K562 (cell line): ENCODE measurements around the gene SERINC3. TPM values are rescaled to one million over a fixed set of nuclear protein-coding genes. Genes with fewer than 3 reads are reported as not detected.
A peak's percentile ranks its signal among the peaks of the same experiment; 100 is the strongest.

Experiments used
- ARHGAP35 ChIP-seq: fragments of 450-650 bp; IDR thresholded peaks from 2 replicates; pipeline ENCODE4 v1.6.1; 2018; ENCODE audit not compliant: partially characterized antibody
- BCL6 ChIP-seq: fragments of 250-450 bp; sonication (Bioruptor Pico); IDR thresholded peaks from 2 replicates; pipeline ENCODE4 v1.4.0; 2020
- KDM1A ChIP-seq, 2 experiments: fragments of 450-650 bp; IDR thresholded peaks; 2 replicates each; pipeline ENCODE4 v1.6.1; 2016; ENCODE audit warnings: mild to moderate bottlenecking in 2 of 2
- MEIS2 ChIP-seq: fragments of 450-650 bp; IDR thresholded peaks from 2 replicates; pipeline ENCODE4 v1.6.1; 2014; ENCODE audit warnings: mild to moderate bottlenecking; ENCODE audit not compliant: partially characterized antibody
- PML ChIP-seq: IDR thresholded peaks from 2 replicates; pipeline ENCODE4 v1.6.1; 2012; ENCODE audit warnings: low read length, inconsistent platforms
- SAFB ChIP-seq: fragments of 200-400 bp; formaldehyde crosslinking; IDR thresholded peaks from 2 replicates; pipeline ENCODE4 v1.6.1; 2017; ENCODE audit warnings: low read depth, low read length, borderline replicate concordance
- TAF9B ChIP-seq: fragments of 450-650 bp; IDR thresholded peaks from 2 replicates; pipeline ENCODE4 v1.6.1; 2018; ENCODE audit warnings: mild to moderate bottlenecking; ENCODE audit not compliant: partially characterized antibody
- ZNF217 ChIP-seq: sonication (generic); formaldehyde crosslinking; IDR thresholded peaks from 2 replicates; pipeline ENCODE4 v1.8.0; 2022; ENCODE audit warnings: mild to moderate bottlenecking, missing genetic modification reagents
- ZNF311 ChIP-seq: fragments of 250-450 bp; sonication (Bioruptor Pico); IDR thresholded peaks from 2 replicates; pipeline ENCODE4 v1.4.0; 2020; ENCODE audit warnings: mild to moderate bottlenecking, moderate library complexity
- ZNF384 ChIP-seq: IDR thresholded peaks from 2 replicates; pipeline ENCODE4 v1.6.1; 2012; ENCODE audit warnings: low read depth, low read length, improper control_type of control experiment
- polyA plus RNA-seq, 8 experiments: library from polyadenylated mRNA; depleted of rRNA in 4 of 8; stranded (reverse) in 5 of 8; unstranded in 3 of 8; fragments of >200 nt; fragmentation: Nextera tagmentation in 2 of 8; fragmentation: Illumina TruSeq in 1 of 8; extraction: Ambion mirVana in 2 of 8; extraction: Trizol in 1 of 8; gene quantifications; 2 replicates each; pipeline versions ENCODE4 v1.2.1 to v1.2.3, GENCODE V29; 2011 to 2014; ENCODE audit warnings: inconsistent platforms in 1 of 8, missing spikeins in 1 of 8
- total RNA-seq, 7 experiments: library from RNA; depleted of rRNA in 6 of 7; stranded (reverse); fragments of >200 nt in 6 of 7; fragmentation: Illumina TruSeq in 2 of 7; extraction: Trizol in 2 of 7; gene quantifications; 2 replicates each; pipeline versions ENCODE4 v1.2.1 to v1.2.3, GENCODE V29; 2011 to 2021; ENCODE audit warnings: low replicate concordance in 1 of 7
- TF ChIP-seq, protein P1 (sequence below): sonication (generic); formaldehyde crosslinking; IDR thresholded peaks from 2 replicates; pipeline ENCODE4 v1.8.0; 2023; ENCODE audit warnings: mild to moderate bottlenecking, missing genetic modification reagents
- TF ChIP-seq, protein P2 (sequence below): fragments of 450-650 bp; IDR thresholded peaks from 2 replicates; pipeline ENCODE4 v1.6.1; 2018; ENCODE audit not compliant: partially characterized antibody
- TF ChIP-seq, protein P3 (sequence below): fragments of 450-650 bp; IDR thresholded peaks from 2 replicates; pipeline ENCODE4 v1.6.1; 2018; ENCODE audit warnings: mild to moderate bottlenecking, low read depth; ENCODE audit not compliant: partially characterized antibody
- TF ChIP-seq, protein P4 (sequence below), 2 experiments: IDR thresholded peaks in 1 of 2; conservative IDR thresholded peaks in 1 of 2; 2 replicates each; pipeline ENCODE4 v1.6.1; 2016; ENCODE audit warnings: low read depth in 2 of 2, mild to moderate bottlenecking in 1 of 2, missing compliant biosample characterization in 1 of 2, missing genetic modification characterization in 1 of 2, moderate library complexity in 1 of 2

Gene SERINC3
- total and polyA plus RNA-seq, 9 of the 15 experiments (the other 6 are each of a cell fraction or from before 2014, with no cell fraction given) = 24.7 to 107 (median 48.8) TPM

DNA sequence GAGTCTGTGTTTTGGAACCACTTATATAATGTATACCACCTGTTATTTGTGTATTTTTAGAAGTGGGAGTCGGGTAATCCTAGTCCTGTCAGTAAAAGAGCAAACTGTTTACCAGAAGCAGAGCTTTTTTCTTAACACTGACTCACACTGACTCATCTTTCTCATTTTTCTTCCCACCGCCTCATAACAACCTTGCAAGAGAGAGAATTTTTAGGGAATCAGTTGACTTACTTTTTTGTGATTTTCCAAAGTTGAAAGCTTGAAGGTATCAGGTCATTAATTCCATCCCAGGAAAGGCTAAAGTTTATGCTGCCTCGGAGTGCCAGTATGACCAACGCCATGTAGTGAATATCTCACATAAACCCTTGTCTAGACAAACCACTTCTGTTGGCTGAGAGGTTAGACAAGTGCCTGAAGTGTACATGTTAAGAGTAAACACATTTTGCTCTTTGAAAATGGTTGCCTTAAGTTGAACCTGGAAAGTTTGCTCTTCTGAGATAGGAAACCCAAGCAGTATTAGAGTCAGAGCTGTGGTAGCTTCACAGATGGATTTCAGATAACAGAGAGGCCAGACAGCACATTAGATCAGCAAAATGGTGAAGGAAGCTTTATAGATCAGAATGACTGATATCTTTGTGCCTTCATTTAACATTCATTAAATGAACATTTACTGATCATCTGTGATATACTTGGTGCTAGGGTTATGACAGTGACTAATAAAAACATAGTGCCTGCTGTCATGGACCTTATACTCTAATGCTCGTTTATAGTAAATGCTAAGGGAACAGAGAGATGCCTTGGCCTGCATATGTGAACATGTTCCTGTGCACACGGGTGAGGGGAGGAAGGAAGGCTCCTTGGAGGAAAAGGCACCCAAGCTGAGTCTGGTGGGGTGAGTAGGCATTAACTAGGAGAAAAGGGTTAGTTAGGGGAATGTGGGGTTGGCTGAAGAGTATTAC lies 31.4 kb upstream of the SERINC3 start (continued):
- TF ChIP-seq, protein P1, sequence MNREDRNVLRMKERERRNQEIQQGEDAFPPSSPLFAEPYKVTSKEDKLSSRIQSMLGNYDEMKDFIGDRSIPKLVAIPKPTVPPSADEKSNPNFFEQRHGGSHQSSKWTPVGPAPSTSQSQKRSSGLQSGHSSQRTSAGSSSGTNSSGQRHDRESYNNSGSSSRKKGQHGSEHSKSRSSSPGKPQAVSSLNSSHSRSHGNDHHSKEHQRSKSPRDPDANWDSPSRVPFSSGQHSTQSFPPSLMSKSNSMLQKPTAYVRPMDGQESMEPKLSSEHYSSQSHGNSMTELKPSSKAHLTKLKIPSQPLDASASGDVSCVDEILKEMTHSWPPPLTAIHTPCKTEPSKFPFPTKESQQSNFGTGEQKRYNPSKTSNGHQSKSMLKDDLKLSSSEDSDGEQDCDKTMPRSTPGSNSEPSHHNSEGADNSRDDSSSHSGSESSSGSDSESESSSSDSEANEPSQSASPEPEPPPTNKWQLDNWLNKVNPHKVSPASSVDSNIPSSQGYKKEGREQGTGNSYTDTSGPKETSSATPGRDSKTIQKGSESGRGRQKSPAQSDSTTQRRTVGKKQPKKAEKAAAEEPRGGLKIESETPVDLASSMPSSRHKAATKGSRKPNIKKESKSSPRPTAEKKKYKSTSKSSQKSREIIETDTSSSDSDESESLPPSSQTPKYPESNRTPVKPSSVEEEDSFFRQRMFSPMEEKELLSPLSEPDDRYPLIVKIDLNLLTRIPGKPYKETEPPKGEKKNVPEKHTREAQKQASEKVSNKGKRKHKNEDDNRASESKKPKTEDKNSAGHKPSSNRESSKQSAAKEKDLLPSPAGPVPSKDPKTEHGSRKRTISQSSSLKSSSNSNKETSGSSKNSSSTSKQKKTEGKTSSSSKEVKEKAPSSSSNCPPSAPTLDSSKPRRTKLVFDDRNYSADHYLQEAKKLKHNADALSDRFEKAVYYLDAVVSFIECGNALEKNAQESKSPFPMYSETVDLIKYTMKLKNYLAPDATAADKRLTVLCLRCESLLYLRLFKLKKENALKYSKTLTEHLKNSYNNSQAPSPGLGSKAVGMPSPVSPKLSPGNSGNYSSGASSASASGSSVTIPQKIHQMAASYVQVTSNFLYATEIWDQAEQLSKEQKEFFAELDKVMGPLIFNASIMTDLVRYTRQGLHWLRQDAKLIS (CRISPR knock-in tag) = no peak
- TF ChIP-seq ZNF384 (0 out of 2 replicates have a peak, but pooled peaks have one; percentile 25), MEIS2 (no peak), PML (no peak), ZNF217 (CRISPR knock-in tag) (no peak), KDM1A (IDR thresholded peaks at IDR 0.05) (peak; percentile 19 to 29; a peak in 2 of 4 replicates), ARHGAP35 (no peak), SAFB (no peak), ZNF311 (CRISPR knock-in tag) (no peak), TAF9B (no peak), BCL6 (CRISPR knock-in tag) (no peak)
- TF ChIP-seq, protein P2, sequence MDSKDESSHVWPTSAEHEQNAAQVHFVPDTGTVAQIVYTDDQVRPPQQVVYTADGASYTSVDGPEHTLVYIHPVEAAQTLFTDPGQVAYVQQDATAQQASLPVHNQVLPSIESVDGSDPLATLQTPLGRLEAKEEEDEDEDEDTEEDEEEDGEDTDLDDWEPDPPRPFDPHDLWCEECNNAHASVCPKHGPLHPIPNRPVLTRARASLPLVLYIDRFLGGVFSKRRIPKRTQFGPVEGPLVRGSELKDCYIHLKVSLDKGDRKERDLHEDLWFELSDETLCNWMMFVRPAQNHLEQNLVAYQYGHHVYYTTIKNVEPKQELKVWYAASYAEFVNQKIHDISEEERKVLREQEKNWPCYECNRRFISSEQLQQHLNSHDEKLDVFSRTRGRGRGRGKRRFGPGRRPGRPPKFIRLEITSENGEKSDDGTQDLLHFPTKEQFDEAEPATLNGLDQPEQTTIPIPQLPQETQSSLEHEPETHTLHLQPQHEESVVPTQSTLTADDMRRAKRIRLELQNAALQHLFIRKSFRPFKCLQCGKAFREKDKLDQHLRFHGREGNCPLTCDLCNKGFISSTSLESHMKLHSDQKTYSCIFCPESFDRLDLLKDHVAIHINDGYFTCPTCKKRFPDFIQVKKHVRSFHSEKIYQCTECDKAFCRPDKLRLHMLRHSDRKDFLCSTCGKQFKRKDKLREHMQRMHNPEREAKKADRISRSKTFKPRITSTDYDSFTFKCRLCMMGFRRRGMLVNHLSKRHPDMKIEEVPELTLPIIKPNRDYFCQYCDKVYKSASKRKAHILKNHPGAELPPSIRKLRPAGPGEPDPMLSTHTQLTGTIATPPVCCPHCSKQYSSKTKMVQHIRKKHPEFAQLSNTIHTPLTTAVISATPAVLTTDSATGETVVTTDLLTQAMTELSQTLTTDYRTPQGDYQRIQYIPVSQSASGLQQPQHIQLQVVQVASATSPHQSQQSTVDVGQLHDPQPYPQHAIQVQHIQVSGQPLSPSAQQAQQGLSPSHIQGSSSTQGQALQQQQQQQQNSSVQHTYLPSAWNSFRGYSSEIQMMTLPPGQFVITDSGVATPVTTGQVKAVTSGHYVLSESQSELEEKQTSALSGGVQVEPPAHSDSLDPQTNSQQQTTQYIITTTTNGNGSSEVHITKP = no peak
- TF ChIP-seq, protein P3, sequence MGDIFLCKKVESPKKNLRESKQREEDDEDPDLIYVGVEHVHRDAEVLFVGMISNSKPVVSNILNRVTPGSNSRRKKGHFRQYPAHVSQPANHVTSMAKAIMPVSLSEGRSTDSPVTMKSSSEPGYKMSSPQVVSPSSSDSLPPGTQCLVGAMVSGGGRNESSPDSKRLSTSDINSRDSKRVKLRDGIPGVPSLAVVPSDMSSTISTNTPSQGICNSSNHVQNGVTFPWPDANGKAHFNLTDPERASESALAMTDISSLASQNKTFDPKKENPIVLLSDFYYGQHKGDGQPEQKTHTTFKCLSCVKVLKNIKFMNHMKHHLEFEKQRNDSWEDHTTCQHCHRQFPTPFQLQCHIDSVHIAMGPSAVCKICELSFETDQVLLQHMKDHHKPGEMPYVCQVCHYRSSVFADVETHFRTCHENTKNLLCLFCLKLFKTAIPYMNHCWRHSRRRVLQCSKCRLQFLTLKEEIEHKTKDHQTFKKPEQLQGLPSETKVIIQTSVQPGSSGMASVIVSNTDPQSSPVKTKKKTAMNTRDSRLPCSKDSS = no peak
- TF ChIP-seq, protein P4, sequence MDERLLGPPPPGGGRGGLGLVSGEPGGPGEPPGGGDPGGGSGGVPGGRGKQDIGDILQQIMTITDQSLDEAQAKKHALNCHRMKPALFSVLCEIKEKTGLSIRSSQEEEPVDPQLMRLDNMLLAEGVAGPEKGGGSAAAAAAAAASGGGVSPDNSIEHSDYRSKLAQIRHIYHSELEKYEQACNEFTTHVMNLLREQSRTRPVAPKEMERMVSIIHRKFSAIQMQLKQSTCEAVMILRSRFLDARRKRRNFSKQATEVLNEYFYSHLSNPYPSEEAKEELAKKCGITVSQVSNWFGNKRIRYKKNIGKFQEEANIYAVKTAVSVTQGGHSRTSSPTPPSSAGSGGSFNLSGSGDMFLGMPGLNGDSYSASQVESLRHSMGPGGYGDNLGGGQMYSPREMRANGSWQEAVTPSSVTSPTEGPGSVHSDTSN (CRISPR knock-in tag; IDR thresholded peaks at IDR 0.05; ENCODE audit: low read depth) = no peak
- TF ChIP-seq, protein P4 (tag; conservative IDR thresholded peaks at IDR 0.05; ENCODE audit: low read depth) = no peak
